Dendritic cell treated with granulocyte-macrophage colony-stimulating factor and Interleukin-4, amounts not matched to agents 40 ng/mL and 50 ng/mL, for 4 days (primary cell): Measurements from ENCODE around the gene CELF2.
"Not testable (repeated sequence)": the region's sequence is repeated elsewhere in the genome, so short reads cannot be mapped to it uniquely, and the experiment has no call there.

Experiments used
- H3K27ac Mint-ChIP-seq: one replicate; pipeline ENCODE4 v1.8.0; 2022; ENCODE audit warnings: mild to moderate bottlenecking, mixed read lengths
- H3K27me3 Mint-ChIP-seq: one replicate; pipeline ENCODE4 v1.8.0; 2022; ENCODE audit warnings: mild to moderate bottlenecking, mixed read lengths
- H3K36me3 Mint-ChIP-seq: one replicate; pipeline ENCODE4 v1.8.0; 2022; ENCODE audit warnings: low read depth, mixed read lengths
- H3K4me1 Mint-ChIP-seq: one replicate; pipeline ENCODE4 v1.8.0; 2022; ENCODE audit warnings: low read depth, mixed read lengths
- H3K4me3 Mint-ChIP-seq: one replicate; pipeline ENCODE4 v1.8.0; 2022; ENCODE audit warnings: mild to moderate bottlenecking, moderate library complexity, mixed read lengths
- H3K9me3 Mint-ChIP-seq: one replicate; pipeline ENCODE4 v1.8.0; 2022; ENCODE audit warnings: mixed read lengths
- intact Hi-C: fragments of 100-400 bp; cut with micrococcal nuclease; formaldehyde crosslinking; loops from one replicate; pipeline ENCODE4 v1.15.0; 2022

Gene CELF2

DNA sequence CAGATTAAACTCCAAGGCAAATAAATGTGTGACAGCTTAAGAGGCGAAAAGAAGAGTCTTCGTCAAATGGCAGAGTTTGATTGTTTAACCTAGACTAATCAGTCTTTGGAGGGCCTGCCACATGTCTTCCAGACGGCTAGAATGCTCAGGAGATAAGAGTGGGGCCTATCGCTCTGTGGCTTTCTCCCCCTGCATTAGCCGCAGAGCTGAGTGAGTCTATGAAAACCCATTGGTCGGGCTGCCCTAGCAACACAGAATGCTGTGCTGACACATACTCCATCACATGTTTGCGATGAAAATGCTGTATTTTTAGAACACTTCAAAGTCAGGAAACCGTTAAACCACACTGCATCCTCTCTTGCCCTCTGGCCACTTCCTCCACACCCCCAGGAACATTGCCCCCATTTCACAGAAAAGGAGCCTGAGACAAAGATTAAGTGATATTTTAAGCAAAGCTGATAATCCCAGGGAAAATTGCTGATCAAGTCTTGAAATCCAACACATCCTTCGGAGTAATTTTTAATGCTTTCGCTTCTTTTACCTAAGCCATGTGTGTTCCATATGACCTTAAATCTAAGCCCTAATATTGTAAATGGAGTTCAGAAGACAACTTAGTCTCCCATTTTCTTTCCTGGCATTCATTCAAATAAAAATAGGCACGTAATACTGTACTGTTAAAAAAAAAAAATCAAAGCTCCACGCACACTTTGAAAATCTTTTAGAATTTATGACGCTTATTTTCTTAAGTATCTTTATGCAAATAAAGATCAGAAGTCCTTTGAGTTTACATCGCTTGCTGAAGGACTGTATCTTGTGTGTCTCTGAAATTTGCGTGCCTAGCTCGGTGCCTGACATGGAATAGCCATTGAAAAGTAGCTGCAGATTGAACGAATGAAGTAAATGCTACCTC, 161.2 kb downstream of the CELF2 start:
- peak overlapping the region; percentile 45 for H3K4me3 Mint-ChIP-seq
- peaks cover 73% of the 10 kb centered on the region for H3K36me3 Mint-ChIP-seq
- peak overlapping the region; percentile 85 for H3K27ac Mint-ChIP-seq
- H3K4me1 Mint-ChIP-seq: peaks cover 76% of the 10 kb centered on the region
- no peaks in the 10 kb centered on the region for H3K27me3 Mint-ChIP-seq
- intact Hi-C loops: loop anchor here (2.0 to 10.0 kb wide), 2 partner anchors 14 to 66 kb away; no protein-coding TSS in a partner anchor
- H3K9me3 Mint-ChIP-seq: no peaks in the 10 kb centered on the region

DNA sequence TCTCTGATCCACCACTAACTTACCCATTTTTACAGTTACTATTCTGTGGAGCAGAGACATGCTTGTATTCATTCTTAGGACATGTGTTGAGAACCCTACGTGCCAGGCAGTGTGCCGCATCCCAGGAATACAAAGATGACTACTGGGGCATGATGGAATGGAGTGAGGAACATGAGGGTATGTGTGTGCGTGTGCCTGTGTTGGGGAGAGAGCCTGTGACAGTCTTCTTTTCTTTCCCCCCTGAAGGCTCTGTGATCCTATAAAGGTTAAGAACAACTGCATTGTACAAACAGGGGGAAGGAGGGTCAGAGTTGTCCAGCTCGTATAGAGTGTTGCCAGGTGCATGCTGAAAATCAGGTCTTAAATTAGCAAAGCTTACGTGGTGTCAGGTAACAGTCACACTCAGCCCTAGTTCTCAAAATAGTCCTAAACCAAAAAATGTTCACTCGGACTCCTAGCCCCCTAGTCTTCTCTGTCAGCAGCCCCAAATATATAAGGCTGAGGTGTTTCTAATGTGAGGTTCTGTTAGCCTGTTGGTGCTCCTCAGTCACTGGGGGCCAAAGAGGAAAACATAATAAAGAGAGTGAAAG, 161.9 kb downstream of the CELF2 start:
- Mint-ChIP-seq H3K36me3 (peaks cover 66% of the 10 kb centered on the region), H3K27me3 (no peaks in the 10 kb centered on the region), H3K9me3 (no peaks in the 10 kb centered on the region), H3K4me3 (peak overlapping the region; percentile 66), H3K27ac (peak overlapping the region; percentile 85), H3K4me1 (peaks cover 82% of the 10 kb centered on the region)
- intact Hi-C loops: loop anchor here (2.0 to 10.0 kb wide), 2 partner anchors 15 to 65 kb away; no protein-coding TSS in a partner anchor

DNA sequence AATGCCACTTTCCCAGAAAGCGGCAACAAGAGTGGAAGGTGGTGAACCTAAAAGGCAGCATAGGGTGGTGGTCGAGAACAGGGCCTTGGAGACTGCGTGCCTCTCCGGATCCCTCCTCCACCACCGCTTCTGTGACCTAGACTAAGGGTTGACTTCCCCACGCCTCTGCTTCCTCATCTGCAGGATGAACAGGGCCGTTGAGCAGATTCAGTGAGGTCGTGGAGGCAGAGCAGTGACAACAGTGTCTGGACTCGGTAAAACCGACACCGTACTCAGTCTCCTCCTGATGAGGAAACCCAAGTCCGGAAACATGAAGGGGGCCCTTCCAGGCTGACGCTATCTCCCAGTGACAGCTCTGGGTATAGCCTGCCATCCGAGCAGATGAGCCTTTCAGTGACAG, 162.6 kb downstream of the CELF2 start:
- H3K4me1 Mint-ChIP-seq: peaks cover 83% of the 10 kb centered on the region
- H3K4me3 Mint-ChIP-seq: peak overlapping the region; percentile 66
- H3K27me3 Mint-ChIP-seq: no peaks in the 10 kb centered on the region
- peaks cover 3% of the 10 kb centered on the region for H3K9me3 Mint-ChIP-seq
- peak overlapping the region; percentile 85 for H3K27ac Mint-ChIP-seq
- peaks cover 64% of the 10 kb centered on the region for H3K36me3 Mint-ChIP-seq
- intact Hi-C loops: no loop called here

DNA sequence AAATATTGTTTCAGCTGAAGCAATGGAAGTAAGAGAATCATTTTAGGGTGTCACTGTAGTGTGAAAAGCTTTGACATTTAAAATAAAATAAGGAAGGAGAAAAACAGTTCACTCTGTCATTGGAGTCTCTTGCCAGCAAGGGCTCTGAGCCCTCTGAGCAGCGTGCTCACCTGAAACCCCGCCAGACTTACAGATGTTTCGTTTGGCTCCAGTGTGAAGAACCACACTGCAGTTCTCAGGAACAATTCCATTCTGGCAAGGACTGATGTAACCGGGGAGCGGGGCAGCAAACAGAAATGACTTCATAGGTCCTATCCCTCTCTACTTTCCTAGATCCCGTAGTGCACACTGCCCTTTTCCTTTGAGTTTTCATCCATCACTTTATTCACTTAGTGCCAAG, 164.3 kb downstream of the CELF2 start:
- Mint-ChIP-seq H3K4me1 (peaks cover 90% of the 10 kb centered on the region), H3K36me3 (peaks cover 73% of the 10 kb centered on the region), H3K4me3 (no peak overlapping the region), H3K9me3 (peaks cover 8% of the 10 kb centered on the region), H3K27ac (no peak overlapping the region), H3K27me3 (no peaks in the 10 kb centered on the region)
- intact Hi-C loops: no loop called here

DNA sequence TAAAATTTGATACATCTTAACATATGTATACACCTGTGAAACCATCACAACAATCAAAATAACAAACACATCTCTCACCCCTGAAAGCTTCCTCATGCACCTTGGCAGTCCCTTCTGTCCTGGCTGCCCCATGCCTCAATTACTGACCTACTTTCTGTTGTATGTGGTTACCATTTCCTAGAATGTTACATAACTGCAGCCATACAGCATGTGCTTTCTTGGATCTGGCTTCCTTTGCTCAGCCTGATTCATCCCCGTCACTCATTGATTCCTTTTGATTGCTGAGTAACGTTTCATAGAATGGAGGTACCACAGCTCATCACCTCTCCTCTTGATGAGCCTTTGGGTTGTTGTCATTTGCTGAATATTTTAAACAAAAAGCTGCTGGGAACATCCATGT, 165.3 kb downstream of the CELF2 start:
- peaks cover 90% of the 10 kb centered on the region for H3K4me1 Mint-ChIP-seq
- no peak overlapping the region for H3K4me3 Mint-ChIP-seq
- H3K27me3 Mint-ChIP-seq: no peaks in the 10 kb centered on the region
- peaks cover 75% of the 10 kb centered on the region for H3K36me3 Mint-ChIP-seq
- H3K27ac Mint-ChIP-seq: peak overlapping the region; percentile 25
- intact Hi-C loops: no loop called here
- H3K9me3 Mint-ChIP-seq: peaks cover 8% of the 10 kb centered on the region

DNA sequence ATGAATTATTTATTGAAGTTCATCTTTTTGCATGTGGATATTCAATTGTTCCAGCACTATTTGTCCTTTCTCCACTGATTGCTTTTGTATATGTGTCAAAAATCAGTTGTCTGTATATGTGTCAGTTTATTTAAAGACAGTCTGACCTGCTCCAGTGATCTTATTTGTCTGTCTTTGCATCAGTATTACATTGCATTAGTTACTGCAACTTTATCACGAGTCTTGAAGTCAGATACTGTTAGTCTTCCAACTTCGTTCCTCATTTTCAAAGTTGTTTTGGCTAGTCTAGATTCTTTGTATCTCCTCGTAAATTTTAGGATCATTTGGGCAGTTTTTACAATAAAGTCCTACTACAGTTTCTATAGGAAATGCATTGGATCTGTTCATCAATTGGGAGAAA, 166.4 kb downstream of the CELF2 start:
- intact Hi-C loops: no loop called here
- H3K27ac Mint-ChIP-seq: peak overlapping the region; percentile 58
- peaks cover 89% of the 10 kb centered on the region for H3K4me1 Mint-ChIP-seq
- no peak overlapping the region for H3K4me3 Mint-ChIP-seq
- H3K9me3 Mint-ChIP-seq: peaks cover 8% of the 10 kb centered on the region
- peaks cover 77% of the 10 kb centered on the region for H3K36me3 Mint-ChIP-seq
- H3K27me3 Mint-ChIP-seq: no peaks in the 10 kb centered on the region

DNA sequence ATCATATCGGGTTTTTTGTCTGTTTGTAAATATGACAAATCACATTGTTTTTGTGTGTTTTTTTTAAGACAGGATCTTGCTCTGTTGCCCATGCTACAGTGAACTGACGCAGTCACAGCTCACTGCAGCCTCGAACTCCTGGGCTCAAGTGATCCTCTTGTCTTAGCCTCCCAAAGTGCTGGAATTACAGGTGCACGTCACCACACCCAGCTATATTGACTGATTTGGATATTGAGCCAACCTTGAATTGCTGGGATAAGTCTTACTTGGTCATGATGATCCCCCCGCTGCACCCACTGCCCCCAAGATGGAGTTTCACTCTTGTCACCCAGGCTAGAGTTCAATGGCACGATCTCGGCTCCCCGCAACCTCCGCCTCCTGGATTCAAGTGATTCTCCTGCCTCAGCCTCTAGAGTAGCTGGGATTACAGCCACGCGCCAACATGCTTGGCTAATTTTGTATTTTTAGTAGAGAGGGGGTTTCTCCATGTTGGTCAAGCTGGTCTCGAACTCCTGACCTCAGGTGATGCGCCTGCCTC, 167.5 kb downstream of the CELF2 start:
- H3K9me3 Mint-ChIP-seq, H3K4me3 Mint-ChIP-seq, intact Hi-C loops, H3K27me3 Mint-ChIP-seq, H3K27ac Mint-ChIP-seq: not testable (repeated sequence)
- Mint-ChIP-seq H3K4me1 (peaks cover 89% of the 10 kb centered on the region), H3K36me3 (peaks cover 81% of the 10 kb centered on the region)

DNA sequence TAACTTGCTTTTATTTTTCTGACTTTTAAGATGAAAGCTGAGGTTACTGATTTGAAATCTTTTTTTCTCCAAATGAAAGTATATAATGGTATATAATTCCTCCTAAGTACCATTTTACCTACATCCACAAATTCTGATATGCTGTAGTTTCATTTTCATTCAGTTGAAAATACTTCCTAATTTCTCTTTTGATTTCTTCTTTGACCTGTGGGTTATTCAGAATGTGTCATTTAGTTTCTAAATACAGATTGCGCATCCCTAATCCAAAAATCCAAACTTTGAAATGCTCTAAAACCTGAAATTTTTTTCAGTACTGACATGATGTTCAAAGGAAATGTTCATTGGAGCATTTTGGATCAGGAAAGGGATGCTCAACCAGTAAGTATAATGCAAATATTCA, 168.7 kb downstream of the CELF2 start:
- peaks cover 85% of the 10 kb centered on the region for H3K36me3 Mint-ChIP-seq
- peak overlapping the region; percentile 30 for H3K27ac Mint-ChIP-seq
- H3K4me3 Mint-ChIP-seq: no peak overlapping the region
- intact Hi-C loops: no loop called here
- H3K9me3 Mint-ChIP-seq: peaks cover 8% of the 10 kb centered on the region
- H3K4me1 Mint-ChIP-seq: peaks cover 91% of the 10 kb centered on the region
- no peaks in the 10 kb centered on the region for H3K27me3 Mint-ChIP-seq

DNA sequence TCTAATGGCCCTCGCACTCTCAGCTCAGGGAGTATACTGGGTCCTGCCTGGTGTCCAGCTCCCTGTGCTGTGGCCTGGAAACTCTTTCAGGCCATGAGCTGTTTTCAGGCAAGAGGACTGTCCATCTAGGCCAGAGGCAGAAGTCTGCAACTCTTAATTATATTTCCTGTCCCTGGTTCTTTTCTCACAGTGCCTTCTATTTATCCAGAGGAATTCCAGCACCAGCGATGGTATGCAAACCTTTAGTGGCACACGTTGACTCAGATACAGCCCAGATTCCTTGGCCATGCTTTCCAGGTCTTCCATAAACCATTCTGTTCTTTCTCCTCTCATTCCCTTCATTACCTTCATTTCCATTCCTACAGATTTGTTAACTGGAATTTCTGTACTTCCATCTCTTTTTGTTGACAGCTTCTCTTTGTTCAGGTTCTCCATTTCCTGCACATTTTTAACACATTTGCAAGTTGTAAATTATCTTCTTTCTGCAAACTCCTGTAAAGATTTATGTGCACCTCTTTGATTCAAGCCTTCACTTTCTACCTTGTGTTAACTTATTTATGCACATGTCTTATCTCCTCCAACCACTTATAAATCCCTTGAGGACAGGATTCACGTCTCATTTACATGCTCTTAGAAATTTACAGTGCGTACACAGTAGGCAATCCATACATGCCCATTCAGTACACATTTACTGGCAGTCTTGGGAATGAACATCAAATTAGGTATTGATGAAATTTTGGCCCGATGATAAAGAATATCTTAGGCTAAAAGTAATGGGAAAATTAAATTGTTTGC, 172.1 kb downstream of the CELF2 start:
- H3K4me3 Mint-ChIP-seq: no peak overlapping the region
- peaks cover 87% of the 10 kb centered on the region for H3K36me3 Mint-ChIP-seq

DNA sequence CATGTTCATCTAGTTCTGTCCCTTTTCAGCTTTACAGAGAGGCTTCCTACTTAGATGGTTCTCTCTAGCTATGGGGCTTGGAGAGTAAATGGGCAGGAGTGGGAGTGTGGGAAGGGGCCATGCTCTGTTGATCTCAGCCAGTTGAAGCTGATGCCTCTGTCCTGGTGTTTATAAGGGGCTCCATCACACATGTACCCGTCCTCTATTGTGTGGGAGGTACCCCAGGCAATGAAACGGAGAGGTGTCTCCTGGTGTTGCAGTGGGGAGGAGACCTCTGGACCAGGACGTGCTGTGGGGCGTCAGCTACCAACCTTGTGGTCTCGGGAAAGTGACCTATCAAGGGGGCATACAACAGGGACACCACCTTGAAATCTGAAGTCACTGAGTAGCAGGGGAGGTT, 173.5 kb downstream of the CELF2 start:
- no peak overlapping the region for H3K4me3 Mint-ChIP-seq
- H3K9me3 Mint-ChIP-seq: no peaks in the 10 kb centered on the region
- H3K36me3 Mint-ChIP-seq: peaks cover 85% of the 10 kb centered on the region
- intact Hi-C loops: loop anchor here (5.0 kb wide), 1 partner anchor 66 kb away; no protein-coding TSS in a partner anchor
- H3K4me1 Mint-ChIP-seq: peaks cover 94% of the 10 kb centered on the region
- no peaks in the 10 kb centered on the region for H3K27me3 Mint-ChIP-seq
- H3K27ac Mint-ChIP-seq: peak overlapping the region; percentile 81

More for the DNA sequence above, 172.1 kb downstream of the CELF2 start:
- H3K9me3 Mint-ChIP-seq: peaks cover 8% of the 10 kb centered on the region
- intact Hi-C loops: loop anchor here (5.0 kb wide), 1 partner anchor 68 kb away; no protein-coding TSS in a partner anchor
- H3K4me1 Mint-ChIP-seq: peaks cover 91% of the 10 kb centered on the region
- peak overlapping the region; percentile 28 for H3K27ac Mint-ChIP-seq
- H3K27me3 Mint-ChIP-seq: no peaks in the 10 kb centered on the region

DNA sequence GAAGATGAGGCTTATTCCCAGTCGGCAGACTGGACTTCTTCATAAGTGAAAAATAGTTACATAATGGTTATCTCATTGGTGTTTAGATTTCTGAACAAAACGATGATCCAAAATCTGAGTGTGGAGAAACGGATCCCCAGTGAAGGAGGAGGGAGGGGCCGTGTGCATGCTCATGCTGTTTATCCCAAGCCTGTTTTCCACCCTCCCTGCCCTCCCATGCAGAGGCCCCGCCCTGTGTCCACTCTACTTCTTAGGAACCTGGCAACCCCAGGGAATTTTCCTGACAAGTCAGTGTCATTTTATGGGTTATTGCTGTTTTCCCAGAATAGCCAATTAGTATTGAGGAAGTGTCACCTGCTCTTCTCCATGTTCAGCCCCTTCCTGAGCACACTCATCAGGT, 174.0 kb downstream of the CELF2 start:
- H3K4me1 Mint-ChIP-seq: peaks cover 94% of the 10 kb centered on the region
- intact Hi-C loops: loop anchor here (2.0 to 5.0 kb wide), 2 partner anchors 15 to 66 kb away; no protein-coding TSS in a partner anchor
- no peaks in the 10 kb centered on the region for H3K9me3 Mint-ChIP-seq
- H3K27ac Mint-ChIP-seq: peak overlapping the region; percentile 81
- H3K27me3 Mint-ChIP-seq: no peaks in the 10 kb centered on the region
- peak overlapping the region; percentile 1 for H3K4me3 Mint-ChIP-seq
- peaks cover 83% of the 10 kb centered on the region for H3K36me3 Mint-ChIP-seq

DNA sequence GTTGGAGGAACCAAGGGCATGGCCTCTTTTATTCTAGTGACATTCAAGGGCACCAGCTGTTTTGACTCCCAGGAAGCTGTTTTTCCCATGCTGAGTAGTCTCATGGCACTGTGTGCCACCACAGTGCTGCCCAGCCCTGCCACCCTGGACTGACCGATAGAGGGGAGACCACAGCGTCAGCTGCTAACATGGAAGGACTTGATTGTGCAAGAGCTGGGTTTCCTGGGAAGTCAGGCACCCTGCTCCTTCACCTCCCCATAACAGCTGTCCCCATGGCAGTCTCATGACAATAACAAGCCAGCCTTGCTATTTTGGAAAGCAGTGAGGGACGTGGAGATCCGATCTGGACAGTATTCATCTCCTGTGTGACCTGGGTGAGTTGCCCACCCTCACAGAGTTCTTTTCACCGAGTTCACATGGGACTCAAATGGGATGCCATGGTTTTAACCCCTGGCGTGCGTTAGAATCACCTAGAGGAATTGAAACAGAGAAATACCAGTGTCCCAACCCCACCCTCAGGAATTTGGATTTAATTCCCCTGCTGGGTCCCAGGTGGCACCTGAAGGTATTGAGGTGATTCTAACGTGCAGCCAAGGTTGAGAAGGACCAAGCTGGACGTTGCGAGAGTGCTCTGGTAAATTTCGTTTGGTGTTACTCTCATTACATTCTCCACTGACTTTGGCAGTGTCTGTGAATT, 174.8 kb downstream of the CELF2 start:
- no peak overlapping the region for H3K4me3 Mint-ChIP-seq
- peaks cover 79% of the 10 kb centered on the region for H3K36me3 Mint-ChIP-seq
- peaks cover 94% of the 10 kb centered on the region for H3K4me1 Mint-ChIP-seq
- no peaks in the 10 kb centered on the region for H3K27me3 Mint-ChIP-seq
- H3K27ac Mint-ChIP-seq: peak overlapping the region; percentile 81
- no peaks in the 10 kb centered on the region for H3K9me3 Mint-ChIP-seq
- intact Hi-C loops: loop anchor here (2.0 to 5.0 kb wide), 2 partner anchors 16 to 65 kb away; no protein-coding TSS in a partner anchor
